Activated CD8-positive, alpha-beta T cell treated with anti-CD3 and anti-CD28 coated beads for 36 hours (primary cell): ENCODE measurements around the gene NINL. TPM values are rescaled to one million over a fixed set of nuclear protein-coding genes. Genes with fewer than 3 reads are reported as not detected.
A peak's percentile ranks its signal among the peaks of the same experiment; 100 is the strongest.

Experiments
- ATAC-seq: fragments of 200-7000 bp; cut with Tn5 transposase; one replicate; pipeline ENCODE4 v1.10.0; 2021; ENCODE audit warnings: mild to moderate bottlenecking, moderate library complexity
- CTCF ChIA-PET: fragments of 350-600 bp; sonication (Branson Sonifier 250); formaldehyde crosslinking; loops from one replicate; lab custom pipeline; 2021; ENCODE audit warnings: antibody characterized with exemption; lab: Charles Lee
- POLR2A ChIA-PET: fragments of 350-600 bp; sonication (Branson Sonifier 250); formaldehyde crosslinking; loops from one replicate; lab custom pipeline; 2021; ENCODE audit warnings: antibody characterized with exemption; lab: Charles Lee
- DNase-seq: peaks from one replicate; pipeline ENCODE4 v3.0.0-alpha.2; 2020
- H3K27ac Mint-ChIP-seq: one replicate; pipeline ENCODE4 v1.8.0; 2021; ENCODE audit warnings: mild to moderate bottlenecking, mixed read lengths
- H3K27me3 Mint-ChIP-seq: one replicate; pipeline ENCODE4 v1.8.0; 2021; ENCODE audit warnings: mixed read lengths
- H3K36me3 Mint-ChIP-seq: one replicate; pipeline ENCODE4 v1.8.0; 2021; ENCODE audit warnings: low read depth, mixed read lengths
- H3K4me1 Mint-ChIP-seq: one replicate; pipeline ENCODE4 v1.8.0; 2021; ENCODE audit warnings: low read depth, mixed read lengths
- H3K4me3 Mint-ChIP-seq: one replicate; pipeline ENCODE4 v1.8.0; 2021; ENCODE audit warnings: mild to moderate bottlenecking, moderate library complexity, mixed read lengths
- H3K9me3 Mint-ChIP-seq: one replicate; pipeline ENCODE4 v1.8.0; 2021; ENCODE audit warnings: mixed read lengths
- CTCF ChIP-seq: fragments of 200-600 bp; IDR thresholded peaks from one replicate; pipeline ENCODE4 v1.8.0; 2022; ENCODE audit warnings: antibody characterized with exemption, mild to moderate bottlenecking
- intact Hi-C: fragments of 100-400 bp; cut with micrococcal nuclease; formaldehyde crosslinking; loops from one replicate; pipeline ENCODE4 v1.10.0; 2022
- total RNA-seq, 2 experiments: library from RNA; stranded (reverse); gene quantifications; one replicate each; pipeline ENCODE4 v1.2.3, GENCODE V29; 2021

The NINL gene
- total RNA-seq, 2 experiments from 2014 or later: 2.3 to 4.1 TPM

- no peaks in the 10 kb centered on the region for H3K4me1 Mint-ChIP-seq
- intact Hi-C loops: no loop called here
- CTCF ChIA-PET: interaction anchor here (0.7 to 1.4 kb wide), 2 partner anchors 20 to 125 kb away, joined by 3 read pairs; no protein-coding TSS in a partner anchor
- POLR2A ChIA-PET: no interaction called here
- TF ChIP-seq CTCF: no peak
- H3K27me3 Mint-ChIP-seq: no peaks in the 10 kb centered on the region
- H3K9me3 Mint-ChIP-seq: no peaks in the 10 kb centered on the region
- DNase-seq: no peak
- H3K4me3 Mint-ChIP-seq: no peak overlapping the region
- H3K36me3 Mint-ChIP-seq: peaks cover 28% of the 10 kb centered on the region
- no peak overlapping the region for H3K27ac Mint-ChIP-seq
- ATAC-seq: no peak
Observed at GRCh38 chr20:25418776-25419175, 166.6 kb downstream of the NINL start.

GRCh38 chr20:25408890-25409289, 176.4 kb downstream of the NINL start:
- peak overlapping the region; percentile 82 for H3K4me3 Mint-ChIP-seq
- H3K27me3 Mint-ChIP-seq: no peaks in the 10 kb centered on the region
- H3K9me3 Mint-ChIP-seq: peaks cover 3% of the 10 kb centered on the region
- H3K4me1 Mint-ChIP-seq: peaks cover 14% of the 10 kb centered on the region
- ChIA-PET CTCF (interaction anchor here (1.1 to 4.0 kb wide), 4 partner anchors 11 to 415 kb away, joined by 4 to 29 read pairs (median 13); no protein-coding TSS in a partner anchor), POLR2A (interaction anchor here (0.8 to 1.0 kb wide), 3 partner anchors 22 to 1289 kb away, joined by 3 to 4 read pairs (median 3); no protein-coding TSS in a partner anchor)
- TF ChIP-seq CTCF: no peak
- no peak for DNase-seq
- H3K27ac Mint-ChIP-seq: no peak overlapping the region
- peaks cover 15% of the 10 kb centered on the region for H3K36me3 Mint-ChIP-seq
- intact Hi-C loops: loop anchor here (2.0 kb wide), 1 partner anchor 98 kb away; no protein-coding TSS in a partner anchor
- ATAC-seq: no peak

GRCh38 chr20:25408170-25408547, 177.2 kb downstream of the NINL start:
- DNase-seq (no peak), ATAC-seq (no peak)
- intact Hi-C loops: loop anchor here (2.0 kb wide), 1 partner anchor 97 kb away; no protein-coding TSS in a partner anchor
- H3K36me3 Mint-ChIP-seq: peaks cover 11% of the 10 kb centered on the region
- H3K27me3 Mint-ChIP-seq: no peaks in the 10 kb centered on the region
- CTCF ChIA-PET: interaction anchor here (1.1 to 4.0 kb wide), 6 partner anchors 10 to 414 kb away, joined by 3 to 29 read pairs (median 6); partner anchors contain the start of gene ABHD12
- H3K9me3 Mint-ChIP-seq: peaks cover 9% of the 10 kb centered on the region
- peaks cover 14% of the 10 kb centered on the region for H3K4me1 Mint-ChIP-seq
- peak overlapping the region; percentile 75 for H3K27ac Mint-ChIP-seq
- H3K4me3 Mint-ChIP-seq: peak overlapping the region; percentile 82
- TF ChIP-seq CTCF: no peak
- POLR2A ChIA-PET: interaction anchor here (0.7 to 1.7 kb wide), 13 partner anchors 11 to 1289 kb away, joined by 3 to 9 read pairs (median 3); partner anchors contain the start of genes ABHD12 and PYGB

GRCh38 chr20:25407311-25408169, 177.8 kb downstream of the NINL start, which contains the start of gene GINS1:
Gene GINS1, plus strand, starts transcription at chr20:25407673. Its CDS starts 148 bp downstream, at chr20:25407821.
- Mint-ChIP-seq H3K36me3 (peaks cover 10% of the 10 kb centered on the region), H3K4me1 (peaks cover 14% of the 10 kb centered on the region), H3K27ac (peak within 1 kb of the TSS; percentile 75), H3K27me3 (no peaks in the 10 kb centered on the region), H3K4me3 (peak within 1 kb of the TSS; percentile 82), H3K9me3 (peaks cover 13% of the 10 kb centered on the region)
- peak; percentile 94 for ATAC-seq
- ChIA-PET POLR2A (interaction anchor here (0.7 to 1.7 kb wide), 17 partner anchors 11 to 1288 kb away, joined by 3 to 9 read pairs (median 3); partner anchors contain the start of genes ABHD12, ACSS1 and PYGB), CTCF (interaction anchor here (0.8 to 4.0 kb wide), 8 partner anchors 9 to 413 kb away, joined by 3 to 29 read pairs (median 4); partner anchors contain the start of gene ABHD12)
- DNase-seq: peak; percentile 89
- intact Hi-C loops: loop anchor here (2.0 kb wide), 1 partner anchor 97 kb away; no protein-coding TSS in a partner anchor
- no peak for TF ChIP-seq CTCF

Other genes with a start within 250 kb of the NINL start
- 10 to 100 TPM; 16.0 to 17.0 TPM for gene ABHD12, start 194.7 kb downstream of the NINL start, total RNA-seq
- 10 to 100 TPM; 34.9 to 35.9 TPM for gene GINS1, start 177.9 kb downstream of the NINL start, total RNA-seq
- gene NANP, start 38.5 kb upstream of the NINL start, total RNA-seq: 1 to 10 TPM; 7.6 to 8.0 TPM
- 10 to 100 TPM; 15.0 to 16.6 TPM for gene ZNF337, start 111.3 kb upstream of the NINL start, total RNA-seq